Skeletal muscle tissue (tissue), 4 donors: ENCODE measurements around the gene EFHB. TPM values are rescaled to one million over a fixed set of nuclear protein-coding genes. Genes with fewer than 3 reads are reported as not detected.
"Not testable (repeated sequence)": the region's sequence is repeated elsewhere in the genome, so short reads cannot be mapped to it uniquely, and the experiment has no call there.

ENCODE experiments used
- H3K27ac ChIP-seq: one replicate; pipeline ENCODE4 v1.7.0; 2013; ENCODE audit warnings: mild to moderate bottlenecking, low read depth, low read length, inconsistent platforms
- H3K27me3 ChIP-seq, 3 donors: one replicate each; pipeline ENCODE4 v1.7.0; 2013; ENCODE audit warnings: low read length in 3 of 3; ENCODE audit not compliant: control insufficient read depth in 3 of 3, insufficient read depth in 3 of 3
- H3K36me3 ChIP-seq, 3 donors: one replicate each; pipeline ENCODE4 v1.7.0; 2013; ENCODE audit warnings: low read length in 3 of 3; ENCODE audit not compliant: control insufficient read depth in 3 of 3, insufficient read depth in 3 of 3
- H3K4me1 ChIP-seq, 3 donors: one replicate each; pipeline ENCODE4 v1.7.0; 2013; ENCODE audit warnings: low read length in 3 of 3, mild to moderate bottlenecking in 3 of 3; ENCODE audit not compliant: control insufficient read depth in 3 of 3, insufficient read depth in 3 of 3
- H3K4me3 ChIP-seq, 3 donors: one replicate each; pipeline ENCODE4 v1.7.0; 2013; ENCODE audit warnings: low read length in 3 of 3
- H3K9ac ChIP-seq, 3 donors: one replicate each; pipeline ENCODE4 v1.7.0; 2013; ENCODE audit warnings: low read length in 3 of 3, mild to moderate bottlenecking in 3 of 3, moderate library complexity in 2 of 3, low read depth in 1 of 3
- H3K9me3 ChIP-seq, 3 donors: one replicate each; pipeline ENCODE4 v1.7.0; 2013; ENCODE audit warnings: low read length in 3 of 3; ENCODE audit not compliant: control insufficient read depth in 3 of 3
- total RNA-seq: library from RNA; depleted of rRNA; stranded (reverse); fragments of >200 nt; gene quantifications from one replicate; pipeline ENCODE4 v1.2.3, GENCODE V29; 2014
- donor health status: Osteomylitis.

Gene EFHB
- total RNA-seq, 1 donor from 2014 or later: not detected

- not testable (repeated sequence) for H3K9ac ChIP-seq, H3K27ac ChIP-seq, H3K36me3 ChIP-seq, H3K4me3 ChIP-seq, H3K27me3 ChIP-seq, H3K9me3 ChIP-seq, H3K4me1 ChIP-seq
Observed at GRCh38 chr3:19899833-19900232, 34.2 kb downstream of the EFHB start.

GRCh38 chr3:19899264-19899663 is 34.8 kb downstream of the EFHB start:
- no peak overlapping the region for H3K27ac ChIP-seq
- H3K36me3 ChIP-seq: no peaks in the 10 kb centered on the region
- no peak overlapping the region for H3K9ac ChIP-seq
- no peaks in the 10 kb centered on the region for H3K4me1 ChIP-seq
- no peaks in the 10 kb centered on the region for H3K27me3 ChIP-seq
- H3K9me3 ChIP-seq: no peaks in the 10 kb centered on the region
- no peak overlapping the region for H3K4me3 ChIP-seq

- no peaks in the 10 kb centered on the region for H3K9me3 ChIP-seq
- H3K4me1 ChIP-seq: no peaks in the 10 kb centered on the region
- H3K27ac ChIP-seq: no peak overlapping the region
- no peak overlapping the region for H3K9ac ChIP-seq
- H3K36me3 ChIP-seq: no peaks in the 10 kb centered on the region
- H3K27me3 ChIP-seq: no peaks in the 10 kb centered on the region
- no peak overlapping the region for H3K4me3 ChIP-seq
Observed at GRCh38 chr3:19898721-19899120, 35.3 kb downstream of the EFHB start.

- Histone ChIP-seq H3K27me3 (no peaks in the 10 kb centered on the region), H3K9me3 (no peaks in the 10 kb centered on the region), H3K27ac (no peak overlapping the region), H3K36me3 (no peaks in the 10 kb centered on the region), H3K4me1 (peaks cover 0 to 4% (median 2%) of the 10 kb centered on the region in 3 donors), H3K4me3 (no peak overlapping the region), H3K9ac (no peak overlapping the region)
Observed at GRCh38 chr3:19891740-19892139, 42.3 kb downstream of the EFHB start.

- Histone ChIP-seq H3K9ac (no peak overlapping the region), H3K36me3 (no peaks in the 10 kb centered on the region), H3K4me1 (peaks cover 0 to 4% (median 2%) of the 10 kb centered on the region in 3 donors), H3K9me3 (no peaks in the 10 kb centered on the region), H3K27me3 (no peaks in the 10 kb centered on the region), H3K27ac (peak overlapping the region; percentile 13), H3K4me3 (peak overlapping the region in 1 of 3 donors; percentile 50)
Observed at GRCh38 chr3:19888428-19889152, 45.4 kb downstream of the EFHB start.

- H3K4me3 ChIP-seq, H3K36me3 ChIP-seq, H3K9me3 ChIP-seq, H3K27me3 ChIP-seq, H3K4me1 ChIP-seq, H3K27ac ChIP-seq, H3K9ac ChIP-seq: not testable (repeated sequence)
Observed at GRCh38 chr3:19887122-19887521, 46.9 kb downstream of the EFHB start.

- peaks cover 0 to 4% (median 2%) of the 10 kb centered on the region in 3 donors for H3K4me1 ChIP-seq
- H3K9me3 ChIP-seq: no peaks in the 10 kb centered on the region
- no peak overlapping the region for H3K4me3 ChIP-seq
- no peaks in the 10 kb centered on the region for H3K36me3 ChIP-seq
- H3K27me3 ChIP-seq: no peaks in the 10 kb centered on the region
- no peak overlapping the region for H3K27ac ChIP-seq
- H3K9ac ChIP-seq: no peak overlapping the region
Observed at GRCh38 chr3:19886404-19886803, 47.6 kb downstream of the EFHB start.

- H3K27me3 ChIP-seq: no peaks in the 10 kb centered on the region
- H3K9me3 ChIP-seq: no peaks in the 10 kb centered on the region
- H3K36me3 ChIP-seq: no peaks in the 10 kb centered on the region
- H3K27ac ChIP-seq: no peak overlapping the region
- H3K9ac ChIP-seq: no peak overlapping the region
- peaks cover 0 to 4% (median 2%) of the 10 kb centered on the region in 3 donors for H3K4me1 ChIP-seq
- no peak overlapping the region for H3K4me3 ChIP-seq
Observed at GRCh38 chr3:19885468-19885867, 48.5 kb downstream of the EFHB start.

- H3K27me3 ChIP-seq: no peaks in the 10 kb centered on the region
Observed at GRCh38 chr3:19881852-19882251, 52.2 kb downstream of the EFHB start.

GRCh38 chr3:19881036-19881435 is 53.0 kb downstream of the EFHB start:
- no peak overlapping the region for H3K4me3 ChIP-seq
- no peaks in the 10 kb centered on the region for H3K4me1 ChIP-seq
- no peak overlapping the region for H3K27ac ChIP-seq
- H3K36me3 ChIP-seq: no peaks in the 10 kb centered on the region
- H3K9ac ChIP-seq: no peak overlapping the region
- H3K27me3 ChIP-seq: no peaks in the 10 kb centered on the region
- no peaks in the 10 kb centered on the region for H3K9me3 ChIP-seq

More at GRCh38 chr3:19881852-19882251, 52.2 kb downstream of the EFHB start:
- Histone ChIP-seq H3K27ac (no peak overlapping the region), H3K36me3 (no peaks in the 10 kb centered on the region), H3K9me3 (no peaks in the 10 kb centered on the region), H3K9ac (no peak overlapping the region), H3K4me1 (no peaks in the 10 kb centered on the region), H3K4me3 (no peak overlapping the region)
